ENCODE measurements around the gene MRPS18A.
"Not testable (repeated sequence)": the region's sequence is repeated elsewhere in the genome, so short reads cannot be mapped to it uniquely, and the experiment has no call there.

MRPS18A gene

DNA sequence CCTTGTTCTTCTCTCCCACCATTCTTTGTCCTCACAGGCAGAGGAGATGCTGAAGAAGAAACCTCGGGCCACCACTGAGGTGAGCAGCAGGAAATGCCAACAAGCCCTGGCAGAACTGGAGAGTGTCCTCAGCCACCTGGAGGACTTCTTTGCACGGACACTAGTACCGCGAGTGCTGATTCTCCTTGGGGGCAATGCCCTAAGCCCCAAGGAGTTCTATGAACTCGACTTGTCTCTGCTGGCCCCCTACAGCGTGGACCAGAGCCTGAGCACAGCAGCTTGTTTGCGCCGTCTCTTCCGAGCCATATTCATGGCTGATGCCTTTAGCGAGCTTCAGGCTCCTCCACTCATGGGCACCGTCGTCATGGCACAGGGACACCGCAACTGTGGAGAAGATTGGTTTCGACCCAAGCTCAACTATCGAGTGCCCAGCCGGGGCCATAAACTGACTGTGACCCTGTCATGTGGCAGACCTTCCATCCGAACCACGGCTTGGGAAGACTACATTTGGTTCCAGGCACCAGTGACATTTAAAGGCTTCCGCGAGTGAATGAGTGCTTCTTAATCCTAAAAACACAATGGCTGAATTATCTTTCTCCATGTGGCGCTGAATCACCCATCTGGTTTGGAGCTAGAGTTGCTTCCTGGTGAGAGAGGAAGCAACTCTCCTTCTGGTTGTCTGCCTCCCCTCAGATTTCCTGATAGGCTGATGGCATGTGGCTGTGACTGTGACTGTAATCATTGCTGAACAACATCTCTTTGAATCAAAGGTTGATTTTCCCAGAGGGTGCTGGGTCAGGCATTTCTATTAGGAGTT is 47.4 kb downstream of the MRPS18A start:
- Histone ChIP-seq H3K36me3 (peaks cover 51% of the 10 kb centered on the region), H3K9me3 (no peaks in the 10 kb centered on the region), H3K27me3 (no peaks in the 10 kb centered on the region), H3K4me3 (ENCODE audit: low read depth, low read length) (peak overlapping the region; percentile 21), H3K4me1 (peaks cover 27% of the 10 kb centered on the region)
- TF ChIP-seq, protein P1, sequence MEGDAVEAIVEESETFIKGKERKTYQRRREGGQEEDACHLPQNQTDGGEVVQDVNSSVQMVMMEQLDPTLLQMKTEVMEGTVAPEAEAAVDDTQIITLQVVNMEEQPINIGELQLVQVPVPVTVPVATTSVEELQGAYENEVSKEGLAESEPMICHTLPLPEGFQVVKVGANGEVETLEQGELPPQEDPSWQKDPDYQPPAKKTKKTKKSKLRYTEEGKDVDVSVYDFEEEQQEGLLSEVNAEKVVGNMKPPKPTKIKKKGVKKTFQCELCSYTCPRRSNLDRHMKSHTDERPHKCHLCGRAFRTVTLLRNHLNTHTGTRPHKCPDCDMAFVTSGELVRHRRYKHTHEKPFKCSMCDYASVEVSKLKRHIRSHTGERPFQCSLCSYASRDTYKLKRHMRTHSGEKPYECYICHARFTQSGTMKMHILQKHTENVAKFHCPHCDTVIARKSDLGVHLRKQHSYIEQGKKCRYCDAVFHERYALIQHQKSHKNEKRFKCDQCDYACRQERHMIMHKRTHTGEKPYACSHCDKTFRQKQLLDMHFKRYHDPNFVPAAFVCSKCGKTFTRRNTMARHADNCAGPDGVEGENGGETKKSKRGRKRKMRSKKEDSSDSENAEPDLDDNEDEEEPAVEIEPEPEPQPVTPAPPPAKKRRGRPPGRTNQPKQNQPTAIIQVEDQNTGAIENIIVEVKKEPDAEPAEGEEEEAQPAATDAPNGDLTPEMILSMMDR (IDR thresholded peaks at IDR 0.05; ENCODE audit: low read depth, low read length), result no peak
- DNase-seq, result peak; percentile 74

DNA sequence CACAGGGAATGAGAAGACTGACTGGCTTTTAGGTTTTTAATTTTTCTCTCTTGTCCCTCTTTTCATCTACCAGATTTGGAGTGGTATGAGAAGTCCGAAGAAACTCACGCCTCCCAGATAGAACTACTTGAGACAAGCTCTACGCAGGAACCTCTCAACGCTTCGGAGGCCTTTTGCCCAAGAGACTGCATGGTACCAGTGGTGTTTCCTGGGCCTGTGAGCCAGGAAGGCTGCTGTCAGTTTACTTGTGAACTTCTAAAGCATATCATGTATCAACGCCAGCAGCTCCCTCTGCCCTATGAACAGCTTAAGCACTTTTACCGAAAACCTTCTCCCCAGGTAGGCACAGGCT is 51.3 kb downstream of the MRPS18A start:
- TF ChIP-seq, protein P1 (IDR thresholded peaks at IDR 0.05; ENCODE audit: low read depth, low read length), result no peak
- Histone ChIP-seq H3K9me3 (no peaks in the 10 kb centered on the region), H3K4me3 (ENCODE audit: low read depth, low read length) (peak overlapping the region; percentile 99), H3K36me3 (peaks cover 41% of the 10 kb centered on the region), H3K4me1 (peaks cover 20% of the 10 kb centered on the region), H3K27me3 (no peaks in the 10 kb centered on the region)
- no peak for DNase-seq

DNA sequence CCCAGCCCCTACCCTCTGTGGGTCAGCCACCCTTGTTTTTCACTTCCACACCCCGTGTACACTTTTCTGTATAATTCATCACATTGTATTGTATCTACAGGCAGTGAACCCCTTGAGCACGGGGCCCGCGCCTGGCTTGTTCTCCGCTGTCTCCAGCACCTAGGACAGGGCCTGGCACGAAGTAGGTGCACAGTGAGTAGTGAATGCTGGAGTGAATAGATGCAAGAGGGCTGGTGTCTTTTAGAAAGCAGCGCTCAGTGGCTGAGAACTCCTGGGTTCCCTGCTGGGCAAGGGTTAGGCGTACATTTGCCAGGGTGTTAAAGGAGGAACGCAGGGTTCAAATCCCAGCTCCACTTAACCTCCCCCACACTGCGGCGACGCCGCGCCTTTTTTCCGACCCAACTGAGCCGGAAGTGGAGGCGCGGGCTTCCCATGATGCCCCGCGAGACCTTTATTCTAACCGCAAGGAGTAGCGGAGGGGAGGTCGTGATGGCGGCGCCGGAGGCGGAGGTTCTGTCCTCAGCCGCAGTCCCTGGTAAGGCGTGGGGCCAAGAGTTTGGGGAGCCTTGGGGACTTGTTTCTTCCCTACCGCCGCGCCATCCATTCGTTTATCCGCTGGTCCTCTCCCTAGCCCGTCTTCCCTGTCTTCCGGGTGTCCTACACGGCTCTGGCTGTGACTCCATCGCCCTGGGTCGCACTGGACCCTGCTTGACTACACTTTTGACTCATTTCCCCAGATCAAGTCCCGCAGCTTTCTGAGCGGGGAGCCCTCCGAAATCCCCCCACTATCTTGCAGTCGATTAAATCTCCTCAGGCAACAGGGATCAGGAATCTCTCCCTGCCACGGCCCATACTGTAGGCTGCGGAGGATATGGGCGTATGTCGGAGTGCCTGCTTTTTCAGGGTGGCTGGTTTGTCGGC is 51.9 kb downstream of the MRPS18A start, which contains the start of gene MAD2L1BP:
Gene MAD2L1BP (plus strand): TSS at position 454 of the 921 bp plus-strand sequence. CDS start 36 bp downstream, at position 490.
- peak; percentile 87 for DNase-seq
- TF ChIP-seq, protein P1 (IDR thresholded peaks at IDR 0.05; ENCODE audit: low read depth, low read length), result no peak
- H3K36me3 ChIP-seq, result peaks cover 37% of the 10 kb centered on the region
- H3K4me1 ChIP-seq, result peaks cover 19% of the 10 kb centered on the region
- H3K27me3 ChIP-seq, result no peaks in the 10 kb centered on the region
- H3K4me3 ChIP-seq (ENCODE audit: low read depth, low read length), result peak within 1 kb of the TSS; percentile 99
- no peaks in the 10 kb centered on the region for H3K9me3 ChIP-seq

DNA sequence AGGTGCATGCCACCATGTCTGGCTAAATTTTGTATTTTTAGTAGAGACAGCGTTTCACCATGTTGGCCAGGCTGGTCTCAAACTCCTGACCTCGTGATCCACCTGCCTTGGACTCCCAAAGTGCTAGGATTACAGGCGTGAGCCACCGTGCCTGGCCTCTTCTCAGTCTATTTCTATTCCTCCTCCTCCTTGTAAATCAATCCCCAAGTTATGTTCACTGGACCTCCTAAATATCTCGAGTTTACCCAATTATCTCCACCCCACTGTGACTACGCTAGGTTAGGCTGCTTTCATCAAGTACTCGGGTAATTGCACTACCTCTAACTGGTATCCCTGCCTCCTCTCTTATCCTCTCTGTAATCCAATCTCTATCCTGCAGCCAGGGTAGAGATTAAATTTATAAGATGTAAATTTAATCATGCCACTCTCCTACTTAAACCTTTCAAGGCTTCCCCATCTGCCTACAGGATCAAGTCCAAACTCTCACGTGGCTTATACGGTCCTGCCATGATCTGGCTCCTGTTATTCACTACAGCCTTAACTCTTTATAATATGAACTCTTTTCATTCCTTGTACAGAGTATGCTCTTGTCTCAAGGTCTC is 52.8 kb downstream of the MRPS18A start:
- Histone ChIP-seq H3K4me3 (ENCODE audit: low read depth, low read length) (no peak overlapping the region), H3K36me3 (peaks cover 32% of the 10 kb centered on the region), H3K27me3 (no peaks in the 10 kb centered on the region), H3K9me3 (no peaks in the 10 kb centered on the region), H3K4me1 (peaks cover 17% of the 10 kb centered on the region)
- no peak for DNase-seq
- TF ChIP-seq, protein P1 (IDR thresholded peaks at IDR 0.05; ENCODE audit: low read depth, low read length), result no peak

DNA sequence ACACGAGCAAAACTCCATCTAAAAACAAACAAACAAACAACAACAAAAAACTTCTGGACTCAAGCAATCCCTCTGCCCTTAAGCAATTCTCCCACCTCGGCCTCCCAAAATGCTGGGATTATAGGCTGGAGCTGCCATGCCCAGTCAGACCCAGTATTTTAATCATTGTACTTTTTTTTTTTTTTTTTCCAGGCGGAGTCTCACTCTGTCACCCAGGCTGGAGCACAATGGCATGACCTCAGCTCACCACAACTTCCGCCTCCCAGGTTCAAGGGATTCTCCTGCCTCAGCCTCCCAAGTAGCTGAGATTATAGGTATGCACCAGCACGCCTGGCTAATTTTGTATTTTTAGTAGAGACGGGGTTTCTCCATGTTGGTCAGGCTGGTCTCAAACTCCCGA is 54.6 kb downstream of the MRPS18A start:
- H3K4me3 ChIP-seq (ENCODE audit: low read depth, low read length); H3K4me1 ChIP-seq; H3K9me3 ChIP-seq; H3K27me3 ChIP-seq; DNase-seq: not testable (repeated sequence)
- H3K36me3 ChIP-seq, result peaks cover 16% of the 10 kb centered on the region

DNA sequence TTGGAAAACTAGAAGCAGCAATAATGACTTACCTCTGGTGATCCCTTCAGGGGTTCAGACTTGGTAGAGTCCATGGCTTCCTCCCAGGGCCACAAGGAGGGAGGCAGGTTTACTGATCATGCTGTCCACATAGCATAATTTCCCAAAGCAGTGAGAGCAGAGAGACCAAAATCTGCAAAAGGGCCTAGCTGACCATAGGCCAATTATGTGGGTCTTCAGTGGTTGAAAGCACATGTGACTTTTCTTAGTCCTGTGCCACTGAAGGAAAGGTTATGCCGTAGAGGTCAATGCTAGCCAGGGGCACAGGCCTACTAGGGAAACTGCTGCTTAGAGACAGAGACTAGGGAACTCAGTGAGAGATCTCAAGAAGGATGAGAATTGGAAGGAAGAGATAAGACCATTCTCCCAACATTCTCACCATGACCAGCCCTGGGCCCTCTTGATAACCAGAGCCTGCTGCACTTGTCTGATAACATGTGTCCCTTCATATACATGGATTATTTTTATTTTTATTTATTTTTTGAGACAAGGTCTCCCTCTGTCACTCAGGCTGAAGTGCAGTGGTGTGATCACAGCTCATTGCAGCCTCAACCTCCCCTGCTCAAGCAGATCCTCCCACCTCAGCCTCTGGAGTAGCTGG is 56.5 kb downstream of the MRPS18A start:
- TF ChIP-seq, protein P1 (IDR thresholded peaks at IDR 0.05; ENCODE audit: low read depth, low read length), result no peak
- peaks cover 3% of the 10 kb centered on the region for H3K36me3 ChIP-seq
- no peaks in the 10 kb centered on the region for H3K27me3 ChIP-seq
- no peak for DNase-seq
- peaks cover 19% of the 10 kb centered on the region for H3K4me1 ChIP-seq
- no peaks in the 10 kb centered on the region for H3K9me3 ChIP-seq
- H3K4me3 ChIP-seq (ENCODE audit: low read depth, low read length), result no peak overlapping the region
